HepG2 (cell line): Measurements from ENCODE around the gene ADGRV1. TPM values are rescaled to one million over a fixed set of nuclear protein-coding genes. Genes with fewer than 3 reads are reported as not detected.

Source experiments
- ATAC-seq: fragments of 200-7000 bp; cut with Tn5 transposase; 3 replicates; pipeline ENCODE4 v1.9.1; 2020; ENCODE audit warnings: mild to moderate bottlenecking, moderate library complexity
- BruUV-seq: library from RNA; stranded (reverse); fragments of 400-500 nt; replicated peaks from 2 replicates; lab custom pipeline; 2021; lab: Mats Ljungman, UMichigan
- CTCF ChIA-PET: fragments of 300-600 bp; formaldehyde crosslinking; extraction: SDS; loops from one replicate; lab custom pipeline; 2021; ENCODE audit warnings: low total read pairs, inconsistent platforms, low intra/inter-chr PET ratio; lab: Yijun Ruan, JAX
- POLR2A ChIA-PET: fragments of 350-600 bp; sonication (Branson Sonifier 250); formaldehyde crosslinking; loops from one replicate; lab custom pipeline; 2020; ENCODE audit warnings: antibody characterized with exemption, inconsistent platforms; lab: Yijun Ruan, JAX
- DNase-seq: peaks from one replicate; pipeline ENCODE4 v3.0.0-alpha.2; 2015; ENCODE audit warnings: low spot score
- FAIRE-seq: peaks from 3 replicates; lab custom pipeline; 2011; peaks lifted over from hg19 to GRCh38; lab: Jason Lieb, UNC
- H2AFZ ChIP-seq: one replicate; pipeline ENCODE4 v1.6.1; 2011; ENCODE audit warnings: low read length, inconsistent platforms
- H3K27ac ChIP-seq: fragments of 300-600 bp; 3 replicates; pipeline ENCODE4 v1.8.0; 2011; ENCODE audit warnings: mixed run types, mild to moderate bottlenecking, mixed read lengths, low read length, inconsistent platforms; ENCODE audit not compliant: insufficient read depth; ENCODE audit errors: extremely low read length
- H3K27me3 ChIP-seq, 2 experiments: fragments of 200-600 bp in 1 of 2; 2 replicates in 1 of 2; 3 replicates in 1 of 2; pipeline versions ENCODE4 v1.6.0 to v1.8.0; 2011; ENCODE audit warnings: low read length in 2 of 2, mild to moderate bottlenecking in 2 of 2, moderate library complexity in 2 of 2, inconsistent platforms in 1 of 2; ENCODE audit not compliant: insufficient read depth in 2 of 2, control insufficient read depth in 1 of 2
- H3K36me3 ChIP-seq, 2 experiments: fragments of 200-600 bp in 1 of 2; replicated peaks in 1 of 2; 2 replicates in 1 of 2; 3 replicates in 1 of 2; pipeline versions ENCODE4 v1.5.1 to v1.8.0; 2011; ENCODE audit warnings: low read length in 2 of 2, inconsistent platforms in 1 of 2; ENCODE audit not compliant: insufficient read depth in 2 of 2, control insufficient read depth in 1 of 2
- H3K4me1 ChIP-seq: 2 replicates; pipeline ENCODE4 v1.5.1; 2012; ENCODE audit warnings: low read length, inconsistent platforms; ENCODE audit not compliant: insufficient read depth
- H3K4me2 ChIP-seq: 2 replicates; pipeline ENCODE4 v1.6.0; 2011; ENCODE audit warnings: low read depth, low read length, inconsistent platforms
- H3K4me3 ChIP-seq, 3 experiments: fragments of 200-600 bp in 1 of 3; sonication (generic), shearing (Covaris generic) in 1 of 3; replicated peaks in 1 of 3; 2 replicates each; pipeline ENCODE4 v1.5.1; 2011 to 2016; ENCODE audit warnings: low read length in 3 of 3, inconsistent platforms in 2 of 3, low read depth in 2 of 3, mild to moderate bottlenecking in 2 of 3, control low read depth in 1 of 3, mixed read lengths in 1 of 3; ENCODE audit not compliant: insufficient read depth in 1 of 3
- H3K79me2 ChIP-seq: one replicate; pipeline ENCODE4 v1.6.1; 2011; ENCODE audit warnings: low read length, inconsistent platforms; ENCODE audit not compliant: insufficient read depth
- H3K9ac ChIP-seq: 2 replicates; pipeline ENCODE4 v1.6.0; 2011; ENCODE audit warnings: mild to moderate bottlenecking, low read depth, low read length, inconsistent platforms; ENCODE audit not compliant: insufficient read depth
- H3K9me3 ChIP-seq: 2 replicates; pipeline ENCODE4 v1.5.1; 2012; ENCODE audit warnings: mild to moderate bottlenecking, low read length
- H4K20me1 ChIP-seq: 2 replicates; pipeline ENCODE4 v1.6.0; 2011; ENCODE audit warnings: inconsistent platforms, mild to moderate bottlenecking, low read length, moderate library complexity; ENCODE audit not compliant: insufficient read depth
- CEBPB ChIP-seq: IDR thresholded peaks from 2 replicates; pipeline ENCODE4 v1.6.1; 2011; ENCODE audit warnings: low read depth, low read length, improper control_type of control experiment, borderline replicate concordance
- DBP ChIP-seq: sonication (generic); formaldehyde crosslinking; IDR thresholded peaks from 2 replicates; pipeline ENCODE4 v1.4.0; 2020; ENCODE audit warnings: missing genetic modification reagents; ENCODE audit errors: not compliant biosample characterization
- MED8 ChIP-seq: sonication (generic); formaldehyde crosslinking; IDR thresholded peaks from 2 replicates; pipeline ENCODE4 v1.8.1; 2023; ENCODE audit warnings: mild to moderate bottlenecking, missing genetic modification reagents; ENCODE audit not compliant: insufficient replicate concordance
- NFKB2 ChIP-seq: sonication (generic); formaldehyde crosslinking; IDR thresholded peaks from 2 replicates; pipeline ENCODE4 v1.4.0; 2020; ENCODE audit warnings: missing genetic modification reagents, borderline replicate concordance
- RNF2 ChIP-seq: fragments of 450-650 bp; conservative IDR thresholded peaks from 2 replicates; pipeline ENCODE4 v1.6.1; 2016; ENCODE audit warnings: low read depth
- SAP130 ChIP-seq: IDR thresholded peaks from 2 replicates; pipeline ENCODE4 v1.6.1; 2016; ENCODE audit warnings: low read depth
- ZBTB21 ChIP-seq: sonication (generic); formaldehyde crosslinking; IDR thresholded peaks from 2 replicates; pipeline ENCODE4 v1.4.0; 2020; ENCODE audit warnings: missing genetic modification reagents
- ZBTB38 ChIP-seq: sonication (generic); formaldehyde crosslinking; IDR thresholded peaks from 2 replicates; pipeline ENCODE4 v1.5.1; 2020; ENCODE audit warnings: mild to moderate bottlenecking, missing genetic modification reagents
- ZFY ChIP-seq: sonication (generic); formaldehyde crosslinking; IDR thresholded peaks from 2 replicates; pipeline ENCODE4 v1.4.0; 2020; ENCODE audit warnings: missing genetic modification reagents
- ZNF292 ChIP-seq: sonication (generic); formaldehyde crosslinking; IDR thresholded peaks from 2 replicates; pipeline ENCODE4 v1.8.1; 2022; ENCODE audit warnings: mild to moderate bottlenecking, low read depth, missing genetic modification reagents, borderline replicate concordance
- ZNF776 ChIP-seq: sonication (generic); formaldehyde crosslinking; IDR thresholded peaks from 2 replicates; pipeline ENCODE4 v1.4.0; 2020; ENCODE audit warnings: mild to moderate bottlenecking, missing genetic modification reagents
- WGBS: methylation state at CpG from one replicate; pipeline ENCODE4 v1.1.6; 2017; ENCODE audit warnings: low lambda C conversion rate; 5-methylcytosine and 5-hydroxymethylcytosine counted together
- in situ Hi-C: cut with HindIII; loops from 2 replicates; pipeline ENCODE4 v1.10.0; 2017; ENCODE audit warnings: low pct_unique_long_range_greater_than_20kb; ENCODE audit not compliant: extremely low pct_ligation_motif_present
- intact Hi-C: fragments of 100-400 bp; cut with micrococcal nuclease; formaldehyde crosslinking; loops from one replicate; pipeline ENCODE4 v1.10.0; 2022; ENCODE audit not compliant: unreplicated experiment
- polyA plus RNA-seq, 8 experiments: library from polyadenylated mRNA; depleted of rRNA in 3 of 8; stranded (reverse) in 7 of 8; unstranded in 1 of 8; fragments of >200 nt; fragmentation: Illumina TruSeq in 4 of 8; extraction: Trizol in 4 of 8; gene quantifications; 2 replicates each; pipeline versions ENCODE4 v1.2.1 to v1.2.3, GENCODE V29; 2011 to 2016; ENCODE audit warnings: low read depth in 4 of 8, missing spikeins in 1 of 8, mixed read lengths in 1 of 8; ENCODE audit not compliant: insufficient read depth in 1 of 8
- total RNA-seq, 5 experiments: library from RNA; depleted of rRNA; stranded (reverse); fragments of >200 nt; fragmentation: Illumina TruSeq; extraction: Trizol; gene quantifications; 2 replicates each; pipeline ENCODE4 v1.2.3, GENCODE V29; 2016; ENCODE audit warnings: low read depth in 1 of 5
- TF ChIP-seq, protein P1 (sequence below): sonication (generic); formaldehyde crosslinking; IDR thresholded peaks from 2 replicates; pipeline ENCODE4 v1.4.0; 2020; ENCODE audit warnings: missing genetic modification reagents
- TF ChIP-seq, protein P2 (sequence below): sonication (generic); formaldehyde crosslinking; conservative IDR thresholded peaks from 2 replicates; pipeline ENCODE4 v1.5.0; 2020; ENCODE audit warnings: missing genetic modification reagents

Gene ADGRV1
- total and polyA plus RNA-seq, 2 of the 13 experiments (the other 11 are each of a cell fraction or from before 2014, with no cell fraction given), result 1.7 to 3.9 TPM

- TF ChIP-seq, protein P1, sequence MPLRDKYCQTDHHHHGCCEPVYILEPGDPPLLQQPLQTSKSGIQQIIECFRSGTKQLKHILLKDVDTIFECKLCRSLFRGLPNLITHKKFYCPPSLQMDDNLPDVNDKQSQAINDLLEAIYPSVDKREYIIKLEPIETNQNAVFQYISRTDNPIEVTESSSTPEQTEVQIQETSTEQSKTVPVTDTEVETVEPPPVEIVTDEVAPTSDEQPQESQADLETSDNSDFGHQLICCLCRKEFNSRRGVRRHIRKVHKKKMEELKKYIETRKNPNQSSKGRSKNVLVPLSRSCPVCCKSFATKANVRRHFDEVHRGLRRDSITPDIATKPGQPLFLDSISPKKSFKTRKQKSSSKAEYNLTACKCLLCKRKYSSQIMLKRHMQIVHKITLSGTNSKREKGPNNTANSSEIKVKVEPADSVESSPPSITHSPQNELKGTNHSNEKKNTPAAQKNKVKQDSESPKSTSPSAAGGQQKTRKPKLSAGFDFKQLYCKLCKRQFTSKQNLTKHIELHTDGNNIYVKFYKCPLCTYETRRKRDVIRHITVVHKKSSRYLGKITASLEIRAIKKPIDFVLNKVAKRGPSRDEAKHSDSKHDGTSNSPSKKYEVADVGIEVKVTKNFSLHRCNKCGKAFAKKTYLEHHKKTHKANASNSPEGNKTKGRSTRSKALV, result no peak
- no peak for TF ChIP-seq ZBTB21 (CRISPR knock-in tag)
- no peak for TF ChIP-seq NFKB2 (CRISPR knock-in tag)
- no peak for TF ChIP-seq CEBPB
- FAIRE-seq, result no peak
- Histone ChIP-seq H3K9me3 (no peaks in the 10 kb centered on the region), H3K4me1 (no peaks in the 10 kb centered on the region; the same call in 1 of the 2 replicates), H2AFZ (no peak overlapping the region), H3K79me2 (no peaks in the 10 kb centered on the region), H3K4me3 (no peak overlapping the region), H4K20me1 (no peaks in the 10 kb centered on the region), H3K27ac (no peak overlapping the region), H3K36me3 (no peaks in the 10 kb centered on the region), H3K4me2 (no peak overlapping the region), H3K27me3 (no peaks in the 10 kb centered on the region; a peak in 2 of 5 replicates), H3K9ac (no peak overlapping the region)
- no peak for ATAC-seq
- DNase-seq, result no peak
- ChIA-PET POLR2A (no interaction called here), CTCF (no interaction called here)
- BruUV-seq, result no TSS peak
- intact Hi-C loops (no loop called here), in situ Hi-C loops (no loop called here)
- WGBS, result 0% methylated on average over 1 of the region's 1 CpG
These were observed 499.6 kb downstream of the ADGRV1 start for GRCh38 chr5:91058155-91058554.

DNA sequence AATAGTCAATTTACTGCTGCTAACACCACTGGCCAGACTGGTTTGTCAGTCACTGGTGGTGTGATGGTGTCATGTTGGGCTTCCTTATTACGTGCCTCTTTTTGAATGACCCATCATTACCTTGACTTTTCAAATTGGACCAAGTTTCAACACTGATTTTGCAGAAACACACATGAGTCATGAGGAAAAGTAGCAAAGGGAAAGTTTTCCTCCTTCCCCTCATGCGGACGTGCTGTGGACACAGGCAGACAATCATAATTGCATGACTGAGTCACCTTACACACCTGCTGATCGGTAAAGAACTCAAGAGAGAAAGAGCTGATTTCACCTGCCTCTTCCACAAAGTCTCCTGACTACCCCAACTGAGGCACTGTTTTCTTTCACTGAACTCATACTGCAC is 500.0 kb downstream of the ADGRV1 start:
- in situ Hi-C loops (no loop called here), intact Hi-C loops (no loop called here)
- Histone ChIP-seq H3K36me3 (no peaks in the 10 kb centered on the region), H3K27me3 (no peaks in the 10 kb centered on the region; a peak in 2 of 5 replicates), H3K4me2 (no peak overlapping the region), H4K20me1 (no peaks in the 10 kb centered on the region), H3K4me1 (no peaks in the 10 kb centered on the region; the same call in 1 of the 2 replicates), H3K27ac (no peak overlapping the region), H3K4me3 (no peak overlapping the region), H2AFZ (no peak overlapping the region), H3K9ac (no peak overlapping the region), H3K9me3 (no peaks in the 10 kb centered on the region), H3K79me2 (no peaks in the 10 kb centered on the region)
- no TSS peak for BruUV-seq
- ChIA-PET CTCF (no interaction called here), POLR2A (no interaction called here)
- FAIRE-seq (no peak), ATAC-seq (no peak; the same call in 2 of the 3 replicates), DNase-seq (no peak)
- WGBS, result 11% methylated on average over 4 of the region's 4 CpGs
- no peak for TF ChIP-seq ZFY
- TF ChIP-seq ZNF292 (CRISPR knock-in tag), result no peak
- TF ChIP-seq ZBTB38 (CRISPR knock-in tag), result no peak
- TF ChIP-seq MED8, result no peak
- TF ChIP-seq, protein P2, sequence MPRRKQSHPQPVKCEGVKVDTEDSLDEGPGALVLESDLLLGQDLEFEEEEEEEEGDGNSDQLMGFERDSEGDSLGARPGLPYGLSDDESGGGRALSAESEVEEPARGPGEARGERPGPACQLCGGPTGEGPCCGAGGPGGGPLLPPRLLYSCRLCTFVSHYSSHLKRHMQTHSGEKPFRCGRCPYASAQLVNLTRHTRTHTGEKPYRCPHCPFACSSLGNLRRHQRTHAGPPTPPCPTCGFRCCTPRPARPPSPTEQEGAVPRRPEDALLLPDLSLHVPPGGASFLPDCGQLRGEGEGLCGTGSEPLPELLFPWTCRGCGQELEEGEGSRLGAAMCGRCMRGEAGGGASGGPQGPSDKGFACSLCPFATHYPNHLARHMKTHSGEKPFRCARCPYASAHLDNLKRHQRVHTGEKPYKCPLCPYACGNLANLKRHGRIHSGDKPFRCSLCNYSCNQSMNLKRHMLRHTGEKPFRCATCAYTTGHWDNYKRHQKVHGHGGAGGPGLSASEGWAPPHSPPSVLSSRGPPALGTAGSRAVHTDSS (CRISPR knock-in tag), result no peak
- no peak for TF ChIP-seq RNF2
- TF ChIP-seq DBP, result no peak
- TF ChIP-seq SAP130, result 0 out of 2 replicates have a peak, but pooled peaks have one; percentile 14
- no peak for TF ChIP-seq ZNF776 (CRISPR knock-in tag)
